ENCODE results near the gene GARRE1. TPM values are rescaled to one million over a fixed set of nuclear protein-coding genes. Genes with fewer than 3 reads are reported as not detected.
A peak's percentile ranks its signal among the peaks of the same experiment; 100 is the strongest.
"Not testable (repeated sequence)": the region's sequence is repeated elsewhere in the genome, so short reads cannot be mapped to it uniquely, and the experiment has no call there.

Gene GARRE1, protein sequence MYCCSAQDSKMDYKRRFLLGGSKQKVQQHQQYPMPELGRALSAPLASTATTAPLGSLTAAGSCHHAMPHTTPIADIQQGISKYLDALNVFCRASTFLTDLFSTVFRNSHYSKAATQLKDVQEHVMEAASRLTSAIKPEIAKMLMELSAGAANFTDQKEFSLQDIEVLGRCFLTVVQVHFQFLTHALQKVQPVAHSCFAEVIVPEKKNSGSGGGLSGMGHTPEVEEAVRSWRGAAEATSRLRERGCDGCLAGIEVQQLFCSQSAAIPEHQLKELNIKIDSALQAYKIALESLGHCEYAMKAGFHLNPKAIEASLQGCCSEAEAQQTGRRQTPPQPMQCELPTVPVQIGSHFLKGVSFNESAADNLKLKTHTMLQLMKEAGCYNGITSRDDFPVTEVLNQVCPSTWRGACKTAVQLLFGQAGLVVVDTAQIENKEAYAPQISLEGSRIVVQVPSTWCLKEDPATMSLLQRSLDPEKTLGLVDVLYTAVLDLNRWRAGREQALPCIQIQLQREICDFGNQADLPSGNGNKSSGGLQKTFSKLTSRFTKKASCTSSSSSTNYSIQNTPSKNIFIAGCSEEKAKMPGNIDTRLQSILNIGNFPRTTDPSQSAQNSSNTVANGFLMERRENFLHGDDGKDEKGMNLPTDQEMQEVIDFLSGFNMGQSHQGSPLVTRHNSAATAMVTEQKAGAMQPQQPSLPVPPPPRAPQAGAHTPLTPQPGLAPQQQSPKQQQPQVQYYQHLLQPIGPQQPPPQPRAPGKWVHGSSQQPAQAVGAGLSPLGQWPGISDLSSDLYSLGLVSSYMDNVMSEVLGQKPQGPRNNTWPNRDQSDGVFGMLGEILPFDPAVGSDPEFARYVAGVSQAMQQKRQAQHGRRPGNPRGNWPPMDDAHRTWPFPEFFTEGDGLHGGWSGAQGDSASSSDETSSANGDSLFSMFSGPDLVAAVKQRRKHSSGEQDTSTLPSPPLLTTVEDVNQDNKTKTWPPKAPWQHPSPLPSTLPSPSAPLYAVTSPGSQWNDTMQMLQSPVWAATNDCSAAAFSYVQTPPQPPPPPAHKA (N-terminal part only)
- total RNA-seq (10 to 100 TPM; 19.2 to 69.0 TPM), polyA plus RNA-seq (10 to 100 TPM in 1 of 2 donors, 1 to 10 TPM in 1; 6.7 to 10.1 TPM)
- long read RNA-seq, donor 1, full-length matches to known transcripts = 8 of 36 reads
- long read RNA-seq, donor 1, partial matches to known transcripts = 28 of 36 reads
- long read RNA-seq, donor 1, other reads (novel, unspliced or antisense) = 0 of 36 reads
- long read RNA-seq, donor 2, partial matches to known transcripts = 16 of 18 reads
- long read RNA-seq, donor 2, other reads (novel, unspliced or antisense) = 0 of 18 reads
- long read RNA-seq, donor 3, partial matches to known transcripts = 21 of 23 reads
- long read RNA-seq, donor 3, other reads (novel, unspliced or antisense) = 0 of 23 reads
- long read RNA-seq, donor 4, partial matches to known transcripts = 20 of 24 reads
- long read RNA-seq, donor 4, other reads (novel, unspliced or antisense) = 0 of 24 reads
- long read RNA-seq, donor 5, full-length matches to known transcripts = 9 of 103 reads
- long read RNA-seq, donor 5, partial matches to known transcripts = 94 of 103 reads
- long read RNA-seq, donor 5, other reads (novel, unspliced or antisense) = 0 of 103 reads

DNA sequence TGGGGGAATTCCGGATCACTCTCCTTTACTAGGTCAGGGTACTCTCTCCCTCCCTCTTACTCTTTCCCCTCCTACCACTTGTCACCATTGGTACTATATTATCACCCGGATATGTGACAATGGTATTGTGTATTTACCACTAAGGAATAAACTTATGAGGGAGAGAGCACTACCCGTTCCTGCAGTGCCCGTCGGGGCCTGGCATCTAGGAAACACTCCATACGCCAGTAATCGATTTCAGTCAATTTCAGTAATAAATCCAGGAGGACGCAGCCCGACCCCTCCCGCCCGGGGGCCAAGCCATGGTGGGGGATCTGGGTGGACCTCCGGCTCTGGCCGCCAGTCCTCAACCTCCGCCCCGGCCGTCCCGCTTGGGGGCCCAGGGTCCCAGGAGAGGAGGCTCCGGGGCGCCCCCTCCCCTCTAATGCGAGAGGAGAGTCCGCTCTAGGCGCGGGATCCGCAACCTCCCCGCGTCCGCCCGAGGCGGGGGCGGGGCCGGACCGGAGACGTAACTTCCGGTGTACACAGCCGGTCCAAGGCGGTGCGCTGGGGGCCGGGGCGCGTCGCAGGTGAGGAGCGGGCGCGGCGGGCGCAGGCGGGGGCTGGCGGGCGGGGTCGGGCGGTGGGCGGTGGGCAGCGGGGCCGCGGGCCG lies at the start of gene GARRE1:
TSS of gene GARRE1 (plus strand) at position 509 of the 652 bp plus-strand sequence. CDS start 45,920 bp downstream, outside the sequence.
- no peaks in the 10 kb centered on the region for H3K27me3 ChIP-seq (ENCODE audit: control insufficient read depth in 3 of 3, insufficient read depth in 3 of 3, low read length in 2 of 3)
- H3K36me3 ChIP-seq (ENCODE audit: control insufficient read depth in 4 of 4, insufficient read depth in 4 of 4, low read length in 4 of 4) = no peaks in the 10 kb centered on the region
- H3K4me3 ChIP-seq = peak within 1 kb of the TSS; percentile 95
- 1% methylated on average over 24 to 56 of the region's 56 CpGs for WGBS, 2 donors
- H3K9ac ChIP-seq (ENCODE audit: insufficient read depth in 1 of 2, low read length in 2 of 2) = peak within 1 kb of the TSS; percentile 69 to 90
- H3K9me3 ChIP-seq (ENCODE audit: control insufficient read depth in 4 of 4, insufficient read depth in 3 of 4, low read length in 3 of 4) = no peaks in the 10 kb centered on the region
- TF ChIP-seq, protein P1, sequence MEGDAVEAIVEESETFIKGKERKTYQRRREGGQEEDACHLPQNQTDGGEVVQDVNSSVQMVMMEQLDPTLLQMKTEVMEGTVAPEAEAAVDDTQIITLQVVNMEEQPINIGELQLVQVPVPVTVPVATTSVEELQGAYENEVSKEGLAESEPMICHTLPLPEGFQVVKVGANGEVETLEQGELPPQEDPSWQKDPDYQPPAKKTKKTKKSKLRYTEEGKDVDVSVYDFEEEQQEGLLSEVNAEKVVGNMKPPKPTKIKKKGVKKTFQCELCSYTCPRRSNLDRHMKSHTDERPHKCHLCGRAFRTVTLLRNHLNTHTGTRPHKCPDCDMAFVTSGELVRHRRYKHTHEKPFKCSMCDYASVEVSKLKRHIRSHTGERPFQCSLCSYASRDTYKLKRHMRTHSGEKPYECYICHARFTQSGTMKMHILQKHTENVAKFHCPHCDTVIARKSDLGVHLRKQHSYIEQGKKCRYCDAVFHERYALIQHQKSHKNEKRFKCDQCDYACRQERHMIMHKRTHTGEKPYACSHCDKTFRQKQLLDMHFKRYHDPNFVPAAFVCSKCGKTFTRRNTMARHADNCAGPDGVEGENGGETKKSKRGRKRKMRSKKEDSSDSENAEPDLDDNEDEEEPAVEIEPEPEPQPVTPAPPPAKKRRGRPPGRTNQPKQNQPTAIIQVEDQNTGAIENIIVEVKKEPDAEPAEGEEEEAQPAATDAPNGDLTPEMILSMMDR (IDR thresholded peaks at IDR 0.05; ENCODE audit: control extremely low read depth, extremely low read depth) = no peak
- peak; percentile 86 for ATAC-seq (ENCODE audit: insufficient read depth, low FRiP score)
- H3K27ac ChIP-seq (ENCODE audit: low read depth in 1 of 2, low read length in 1 of 2) = peak within 1 kb of the TSS; percentile 88 to 98
- peaks cover 2 to 13% (median 4%) of the 10 kb centered on the region in 5 donors for H3K4me1 ChIP-seq (ENCODE audit: control insufficient read depth in 5 of 5, insufficient read depth in 5 of 5, low read length in 5 of 5)
- DNase-seq = peak; percentile 86 to 90 (median 90)

DNA sequence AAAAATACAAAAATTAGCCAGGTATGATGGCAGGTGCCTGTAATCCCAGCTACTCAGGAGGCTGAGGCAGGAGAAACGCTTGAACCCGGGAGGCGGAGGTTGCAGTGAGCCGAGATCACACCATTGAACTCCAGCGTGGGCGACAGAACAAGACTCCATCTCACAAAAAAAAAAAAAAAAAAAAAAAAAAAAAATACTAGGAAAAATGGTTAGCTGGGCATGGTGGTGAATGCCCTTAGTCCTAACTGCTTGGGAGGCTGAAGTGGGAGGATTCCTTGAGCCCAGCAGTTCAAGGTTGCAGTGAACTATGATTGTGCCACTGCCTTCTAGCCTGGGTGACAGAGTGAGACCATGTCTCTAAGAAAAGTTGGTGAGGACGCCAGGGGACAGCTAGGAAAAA lies 49.0 kb upstream of the GARRE1 start:
- not testable (repeated sequence) for ATAC-seq (ENCODE audit: insufficient read depth, low FRiP score); H3K4me3 ChIP-seq; H3K4me1 ChIP-seq (ENCODE audit: control insufficient read depth in 5 of 5, insufficient read depth in 5 of 5, low read length in 5 of 5); DNase-seq; H3K27ac ChIP-seq (ENCODE audit: low read depth in 1 of 2, low read length in 1 of 2); H3K9me3 ChIP-seq (ENCODE audit: control insufficient read depth in 4 of 4, insufficient read depth in 3 of 4, low read length in 3 of 4); H3K27me3 ChIP-seq (ENCODE audit: control insufficient read depth in 3 of 3, insufficient read depth in 3 of 3, low read length in 2 of 3); H3K9ac ChIP-seq (ENCODE audit: insufficient read depth in 1 of 2, low read length in 2 of 2)
- WGBS, 2 donors = 96% methylated on average over 7 of the region's 7 CpGs
- peaks cover 8 to 39% (median 13%) of the 10 kb centered on the region in 4 donors for H3K36me3 ChIP-seq (ENCODE audit: control insufficient read depth in 4 of 4, insufficient read depth in 4 of 4, low read length in 4 of 4)

DNA sequence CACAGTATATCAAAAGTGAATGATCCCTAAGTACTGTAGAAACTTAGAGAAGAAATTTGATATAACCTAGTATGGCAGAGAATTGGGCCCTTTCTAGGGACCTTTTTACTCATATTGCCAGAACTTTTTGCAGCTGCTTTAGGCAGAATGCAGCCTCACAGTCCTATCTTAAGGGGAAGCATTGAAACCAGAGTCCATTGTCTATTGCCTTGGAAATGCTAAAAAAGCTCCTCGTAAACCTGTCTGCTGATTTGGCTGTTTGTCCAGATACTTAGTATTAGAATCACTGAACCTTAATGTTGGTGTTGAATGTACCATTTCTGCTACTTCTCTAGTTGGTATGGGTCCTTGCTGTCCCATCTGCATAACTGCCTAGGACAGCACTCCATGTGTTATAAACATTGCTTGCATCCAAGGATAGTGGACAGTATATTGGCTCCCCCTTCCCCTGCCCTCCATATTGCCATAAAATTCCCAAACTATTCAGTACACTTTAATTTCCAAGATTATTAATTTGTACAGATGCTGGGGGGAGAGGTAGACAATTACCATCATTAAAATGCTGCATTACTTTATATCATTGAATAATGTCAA lies 46.0 kb upstream of the GARRE1 start:
- no peak for ATAC-seq (ENCODE audit: insufficient read depth, low FRiP score)
- H3K36me3 ChIP-seq (ENCODE audit: control insufficient read depth in 4 of 4, insufficient read depth in 4 of 4, low read length in 4 of 4) = peaks cover 11 to 36% (median 17%) of the 10 kb centered on the region in 4 donors
- H3K4me1 ChIP-seq (ENCODE audit: control insufficient read depth in 5 of 5, insufficient read depth in 5 of 5, low read length in 5 of 5) = no peaks in the 10 kb centered on the region
- no peaks in the 10 kb centered on the region for H3K9me3 ChIP-seq (ENCODE audit: control insufficient read depth in 4 of 4, insufficient read depth in 3 of 4, low read length in 3 of 4)
- DNase-seq = no peak
- H3K9ac ChIP-seq (ENCODE audit: insufficient read depth in 1 of 2, low read length in 2 of 2) = no peak overlapping the region
- no peak overlapping the region for H3K4me3 ChIP-seq
- TF ChIP-seq, protein P1 (IDR thresholded peaks at IDR 0.05; ENCODE audit: control extremely low read depth, extremely low read depth) = no peak
- 96% methylated on average over 1 of the region's 1 CpG for WGBS, 2 donors
- H3K27ac ChIP-seq (ENCODE audit: low read depth in 1 of 2, low read length in 1 of 2) = no peak overlapping the region
- H3K27me3 ChIP-seq (ENCODE audit: control insufficient read depth in 3 of 3, insufficient read depth in 3 of 3, low read length in 2 of 3) = no peaks in the 10 kb centered on the region

Data from lung (tissue), 16 donors.